Bronchial epithelial cell (primary cell): ENCODE measurements around the gene EXOSC7. TPM values are rescaled to one million over a fixed set of nuclear protein-coding genes. Genes with fewer than 3 reads are reported as not detected.
A peak's percentile ranks its signal among the peaks of the same experiment; 100 is the strongest.

Experiments used
- DNase-seq: peaks from one replicate; pipeline ENCODE4 v3.0.0-alpha.2; 2010; ENCODE audit warnings: low read depth
- FAIRE-seq: peaks from 2 replicates; lab custom pipeline; 2011; peaks lifted over from hg19 to GRCh38; lab: Jason Lieb, UNC
- H3K27me3 ChIP-seq: 2 replicates; pipeline ENCODE4 v1.5.1; 2011; ENCODE audit warnings: low read length; ENCODE audit not compliant: control insufficient read depth, insufficient read depth
- H3K36me3 ChIP-seq: 2 replicates; pipeline ENCODE4 v1.5.1; 2011; ENCODE audit warnings: low read length; ENCODE audit not compliant: control insufficient read depth, insufficient read depth
- H3K4me3 ChIP-seq: 2 replicates; pipeline ENCODE4 v1.5.1; 2011; ENCODE audit warnings: mild to moderate bottlenecking, low read depth, low read length, control low read depth
- CTCF ChIP-seq: IDR thresholded peaks from 2 replicates; pipeline ENCODE4 v1.5.1; 2011; ENCODE audit warnings: mild to moderate bottlenecking, moderate library complexity, low read length, control low read depth, inconsistent platforms; ENCODE audit not compliant: insufficient read depth, severe bottlenecking
- total RNA-seq: library from RNA; depleted of rRNA; stranded (reverse); fragments of >200 nt; gene quantifications from 2 replicates; pipeline ENCODE4 v1.2.1, GENCODE V29; 2014

Gene EXOSC7
- total RNA-seq, 1 donor from 2014 or later, result 70.3 TPM

- no peak for TF ChIP-seq CTCF
- no peak overlapping the region for H3K4me3 ChIP-seq
Observed at GRCh38 chr3:44962621-44963393, 13.2 kb upstream of the EXOSC7 start.

GRCh38 chr3:44963571-44964325, 12.3 kb upstream of the EXOSC7 start:
- FAIRE-seq (no peak), DNase-seq (peak; percentile 66)
- Histone ChIP-seq H3K27me3 (no peaks in the 10 kb centered on the region), H3K36me3 (peaks cover 5% of the 10 kb centered on the region), H3K4me3 (no peak overlapping the region)
- TF ChIP-seq CTCF, result no peak

More at GRCh38 chr3:44962621-44963393, 13.2 kb upstream of the EXOSC7 start:
- DNase-seq (peak; percentile 50), FAIRE-seq (no peak)
- Histone ChIP-seq H3K36me3 (peaks cover 5% of the 10 kb centered on the region), H3K27me3 (no peaks in the 10 kb centered on the region)

- no peak for TF ChIP-seq CTCF
- no peaks in the 10 kb centered on the region for H3K27me3 ChIP-seq
- no peak for DNase-seq
- FAIRE-seq, result no peak
- no peak overlapping the region for H3K4me3 ChIP-seq
- H3K36me3 ChIP-seq, result no peaks in the 10 kb centered on the region
Observed at GRCh38 chr3:44965165-44965564, 10.9 kb upstream of the EXOSC7 start.

DNA sequence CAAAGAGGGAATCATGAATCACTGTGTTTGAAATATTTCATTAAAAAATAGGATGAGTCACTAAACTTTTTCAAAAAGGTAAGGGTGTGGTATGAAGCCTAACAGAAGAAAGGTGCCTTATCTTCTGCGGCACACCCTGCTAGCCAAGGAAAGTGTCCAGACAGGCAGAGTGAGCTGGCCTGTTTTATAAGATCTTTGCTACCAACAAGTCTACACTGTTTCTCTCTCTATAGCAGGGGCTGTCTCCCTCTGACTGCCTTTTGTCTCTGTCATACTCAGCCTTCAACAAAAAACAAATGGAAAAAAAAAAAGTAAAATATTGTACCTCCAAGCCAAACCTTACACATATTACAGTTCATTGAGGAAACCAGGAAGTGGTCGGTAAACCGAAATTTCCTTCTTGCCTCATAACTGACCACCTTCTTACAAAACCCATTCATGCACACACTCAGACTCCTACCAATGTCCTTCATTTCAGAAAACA, 9.2 kb upstream of the EXOSC7 start:
- FAIRE-seq (no peak), DNase-seq (peak; percentile 98)
- Histone ChIP-seq H3K4me3 (no peak overlapping the region), H3K36me3 (no peaks in the 10 kb centered on the region), H3K27me3 (no peaks in the 10 kb centered on the region)
- no peak for TF ChIP-seq CTCF

DNA sequence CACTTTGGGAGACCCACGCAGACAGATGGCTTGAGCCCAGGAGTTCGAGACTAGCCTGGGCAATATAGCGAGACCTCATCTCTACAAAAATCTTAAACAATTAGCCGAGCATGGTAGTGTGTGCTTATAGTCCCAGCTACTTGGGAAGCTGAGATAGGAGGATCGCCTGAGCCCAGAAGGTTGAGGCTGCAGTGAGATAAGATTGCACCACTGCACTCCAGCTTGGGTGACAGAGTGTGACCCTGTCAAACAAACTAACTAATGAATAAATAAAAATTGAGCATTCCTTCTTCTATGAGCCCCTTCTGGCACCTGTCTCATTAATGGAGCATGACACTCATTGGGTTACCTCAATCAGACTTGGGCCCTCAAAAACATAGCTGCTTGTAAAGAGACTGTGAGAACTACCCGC, 7.6 kb upstream of the EXOSC7 start:
- FAIRE-seq (no peak), DNase-seq (no peak)
- no peak for TF ChIP-seq CTCF
- Histone ChIP-seq H3K36me3 (peaks cover 2% of the 10 kb centered on the region), H3K4me3 (no peak overlapping the region), H3K27me3 (no peaks in the 10 kb centered on the region)
